AG04450 (cell line): ENCODE measurements around the gene NOC4L. TPM values are rescaled to one million over a fixed set of nuclear protein-coding genes. Genes with fewer than 3 reads are reported as not detected.

Experiments used
- CTCF ChIA-PET: fragments of 300-600, 350-600 bp; formaldehyde crosslinking; extraction: SDS; loops from one replicate; lab custom pipeline; 2022; ENCODE audit warnings: antibody characterized with exemption, inconsistent platforms; lab: Charles Lee
- POLR2A ChIA-PET: fragments of 350-600 bp; formaldehyde crosslinking; extraction: SDS; loops from one replicate; lab custom pipeline; 2021; ENCODE audit warnings: antibody characterized with exemption, inconsistent platforms; lab: Yijun Ruan, JAX
- DNase-seq: peaks from one replicate; pipeline ENCODE4 v3.0.0-alpha.2; 2011; ENCODE audit warnings: low read depth, low spot score
- H3K27ac ChIP-seq: one replicate; pipeline ENCODE4 v1.5.1; 2012; ENCODE audit warnings: low read depth, low read length, control low read depth
- H3K27me3 ChIP-seq: one replicate; pipeline ENCODE4 v1.6.0; 2012; ENCODE audit warnings: low read length; ENCODE audit not compliant: control insufficient read depth, insufficient read depth
- H3K4me3 ChIP-seq: 2 replicates; pipeline ENCODE4 v1.5.1; 2011; ENCODE audit warnings: mild to moderate bottlenecking, low read depth, low read length, control low read depth
- H3K9me3 ChIP-seq: 2 replicates; pipeline ENCODE4 v1.5.1; 2012; ENCODE audit warnings: low read length; ENCODE audit not compliant: control insufficient read depth, insufficient read depth
- polyA plus RNA-seq: library from polyadenylated mRNA; depleted of rRNA; stranded (reverse); fragments of >200 nt; gene quantifications from 2 replicates; pipeline ENCODE4 v1.2.3, GENCODE V29; 2011
- TF ChIP-seq, protein P1 (sequence below): IDR thresholded peaks from 2 replicates; pipeline ENCODE4 v1.5.1; 2011; ENCODE audit warnings: low read depth, low read length, control low read depth, inconsistent platforms

The NOC4L gene
- polyA plus RNA-seq, 1 experiment = 2.9 TPM

DNA sequence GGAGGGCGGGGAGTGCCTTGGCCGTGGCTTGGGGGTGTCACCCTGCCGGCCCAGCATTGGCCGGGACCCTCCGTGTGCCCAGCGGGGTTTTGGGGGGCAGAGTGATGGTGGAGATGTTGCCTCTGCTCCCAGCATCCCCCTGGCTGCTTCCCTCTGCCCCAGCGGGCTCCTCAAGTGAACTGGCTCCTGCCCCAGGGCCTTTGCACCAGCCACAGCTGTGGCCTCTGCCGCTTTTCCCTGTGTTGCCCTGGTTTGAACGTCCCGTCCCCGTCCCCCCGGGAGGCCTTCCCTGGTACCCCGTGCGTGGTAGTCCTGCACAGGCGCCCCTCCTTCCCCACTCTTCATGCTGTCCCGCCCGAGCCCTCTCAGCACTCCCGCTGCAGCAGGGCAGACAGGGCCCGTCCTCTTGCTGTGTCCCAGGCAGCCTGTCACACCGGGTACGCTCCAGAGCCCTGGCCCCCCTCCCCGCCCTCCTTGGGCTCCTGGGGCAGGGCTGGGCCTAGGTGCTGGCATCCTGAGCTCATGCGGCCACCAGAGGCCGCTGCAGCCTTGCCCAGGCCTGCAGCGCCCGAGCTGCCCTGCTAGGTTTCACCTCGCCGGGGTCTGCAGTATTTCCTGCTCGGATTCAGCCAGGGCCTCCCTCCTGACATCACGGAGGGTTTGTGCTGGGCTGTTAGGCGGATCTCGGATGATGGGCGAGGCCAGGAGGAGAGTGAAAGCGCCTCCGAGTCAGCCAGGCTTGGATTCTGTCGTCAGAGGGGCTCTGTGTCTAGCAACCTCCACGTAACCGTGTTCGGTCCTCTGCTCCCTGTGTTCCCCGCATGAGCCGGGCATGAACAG, 9.5 kb downstream of the NOC4L start:
- TF ChIP-seq, protein P1, sequence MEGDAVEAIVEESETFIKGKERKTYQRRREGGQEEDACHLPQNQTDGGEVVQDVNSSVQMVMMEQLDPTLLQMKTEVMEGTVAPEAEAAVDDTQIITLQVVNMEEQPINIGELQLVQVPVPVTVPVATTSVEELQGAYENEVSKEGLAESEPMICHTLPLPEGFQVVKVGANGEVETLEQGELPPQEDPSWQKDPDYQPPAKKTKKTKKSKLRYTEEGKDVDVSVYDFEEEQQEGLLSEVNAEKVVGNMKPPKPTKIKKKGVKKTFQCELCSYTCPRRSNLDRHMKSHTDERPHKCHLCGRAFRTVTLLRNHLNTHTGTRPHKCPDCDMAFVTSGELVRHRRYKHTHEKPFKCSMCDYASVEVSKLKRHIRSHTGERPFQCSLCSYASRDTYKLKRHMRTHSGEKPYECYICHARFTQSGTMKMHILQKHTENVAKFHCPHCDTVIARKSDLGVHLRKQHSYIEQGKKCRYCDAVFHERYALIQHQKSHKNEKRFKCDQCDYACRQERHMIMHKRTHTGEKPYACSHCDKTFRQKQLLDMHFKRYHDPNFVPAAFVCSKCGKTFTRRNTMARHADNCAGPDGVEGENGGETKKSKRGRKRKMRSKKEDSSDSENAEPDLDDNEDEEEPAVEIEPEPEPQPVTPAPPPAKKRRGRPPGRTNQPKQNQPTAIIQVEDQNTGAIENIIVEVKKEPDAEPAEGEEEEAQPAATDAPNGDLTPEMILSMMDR = peak; percentile 88
- ChIA-PET POLR2A (interaction anchor here (0.6 to 1.0 kb wide), 3 partner anchors 10 to 370 kb away, joined by 3 to 4 read pairs (median 3); partner anchors contain the start of gene DDX51), CTCF (interaction anchor here (0.5 to 1.4 kb wide), 16 partner anchors 9 to 492 kb away, joined by 3 to 8 read pairs (median 4); partner anchors contain the start of gene NOC4L)
- Histone ChIP-seq H3K4me3 (no peak overlapping the region), H3K27ac (no peak overlapping the region), H3K9me3 (peaks cover 20% of the 10 kb centered on the region; the same call in 1 of the 2 replicates), H3K27me3 (no peaks in the 10 kb centered on the region)
- no peak for DNase-seq

DNA sequence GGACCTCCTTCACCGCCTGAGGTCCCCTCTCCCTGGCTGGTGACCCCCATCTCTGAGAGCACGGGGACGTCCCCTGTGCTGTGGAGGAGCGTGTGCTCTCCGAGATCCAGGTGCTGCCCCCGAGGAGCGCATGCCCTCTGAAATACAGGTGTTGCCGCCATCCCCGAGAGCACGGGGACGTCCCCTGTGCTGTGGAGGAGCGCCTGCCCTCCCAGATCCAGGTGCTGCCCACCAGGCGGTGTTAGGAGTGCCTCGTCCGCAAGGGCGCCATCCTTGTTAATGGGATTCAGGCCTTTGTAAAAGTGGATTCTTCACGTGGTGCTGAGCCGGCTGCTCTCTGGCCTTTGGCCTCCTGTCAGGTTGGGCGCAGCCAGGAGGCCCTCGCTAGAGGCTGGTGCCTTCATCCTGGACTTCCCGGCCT, 10.1 kb downstream of the NOC4L start:
- ChIA-PET CTCF (interaction anchor here (0.6 to 1.4 kb wide), 12 partner anchors 8 to 491 kb away, joined by 3 to 8 read pairs (median 4); partner anchors contain the start of gene NOC4L), POLR2A (interaction anchor here (0.6 to 1.0 kb wide), 2 partner anchors 35 to 369 kb away, joined by 3 to 4 read pairs; no protein-coding TSS in a partner anchor)
- TF ChIP-seq, protein P1 = no peak
- Histone ChIP-seq H3K4me3 (no peak overlapping the region), H3K9me3 (peaks cover 22% of the 10 kb centered on the region; the same call in 1 of the 2 replicates), H3K27ac (no peak overlapping the region), H3K27me3 (no peaks in the 10 kb centered on the region)
- no peak for DNase-seq

DNA sequence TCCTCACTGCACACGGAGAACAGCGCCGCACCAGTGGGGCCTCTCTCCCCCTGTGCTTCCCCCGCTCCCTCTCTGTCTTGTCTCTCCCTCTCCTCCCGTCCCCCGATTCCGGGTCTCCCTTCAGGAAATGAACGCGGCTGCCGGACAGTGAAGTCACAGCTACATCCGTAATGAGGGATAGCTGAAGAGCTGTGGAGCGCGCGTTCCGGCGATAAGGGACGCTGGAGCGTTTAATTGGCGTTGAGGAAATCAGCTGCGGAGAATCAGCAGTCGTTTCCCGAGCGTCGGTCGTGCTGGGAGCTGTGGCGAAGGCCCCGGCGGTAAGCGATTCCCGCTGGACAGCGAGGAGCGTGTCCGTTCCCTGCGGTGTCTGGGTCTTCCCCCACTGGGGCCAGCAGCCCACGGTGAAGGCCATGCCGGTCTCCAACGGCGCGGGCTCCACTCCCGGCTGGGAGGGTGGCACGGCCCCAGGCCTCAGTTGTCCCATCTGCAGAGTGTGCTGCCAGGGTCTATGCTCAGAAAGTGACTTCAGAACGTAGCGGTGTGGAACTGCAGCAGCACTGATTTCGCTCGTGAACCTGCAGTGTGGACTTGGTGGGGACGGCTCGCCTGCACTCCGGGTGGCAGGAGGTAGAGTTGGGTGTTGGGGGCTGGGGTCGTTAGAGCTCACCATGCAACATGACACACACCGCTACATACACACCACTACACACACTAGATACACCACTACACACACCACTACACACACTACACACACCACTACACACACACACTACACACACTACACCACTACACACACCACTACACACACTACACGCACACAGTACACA, 10.9 kb downstream of the NOC4L start:
- H3K4me3 ChIP-seq = no peak overlapping the region
- H3K27me3 ChIP-seq = peaks cover 2% of the 10 kb centered on the region
- no peak for DNase-seq
- TF ChIP-seq, protein P1 = no peak
- peaks cover 22% of the 10 kb centered on the region; the same call in 1 of the 2 replicates for H3K9me3 ChIP-seq
- POLR2A ChIA-PET = no interaction called here
- H3K27ac ChIP-seq = no peak overlapping the region
- CTCF ChIA-PET = no interaction called here

DNA sequence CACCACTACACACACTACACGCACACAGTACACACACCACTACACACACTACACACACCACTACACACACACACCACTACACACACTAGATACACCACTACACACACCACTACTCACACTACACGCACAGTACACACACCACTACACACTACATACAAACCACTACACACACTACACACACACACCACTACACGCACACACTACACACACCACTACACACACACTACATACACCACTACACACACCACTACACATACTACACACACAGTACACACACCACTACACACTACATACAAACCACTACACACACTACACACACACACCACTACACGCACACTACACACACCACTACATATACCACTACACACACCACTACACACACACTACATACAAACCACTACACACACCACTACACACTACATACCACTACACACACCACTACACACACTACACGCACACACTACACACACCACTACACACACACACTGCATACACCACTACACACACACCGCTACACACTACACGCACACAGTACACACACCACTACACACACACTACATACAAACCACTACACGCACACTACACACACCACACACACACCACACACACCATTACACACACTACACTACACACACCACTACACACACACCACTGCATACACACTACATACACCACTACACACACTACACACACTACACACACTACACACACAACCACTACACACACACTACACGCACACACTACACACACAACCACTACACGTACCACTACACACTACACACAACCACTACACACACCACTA, 11.7 kb downstream of the NOC4L start:
- Histone ChIP-seq H3K27me3 (peaks cover 6% of the 10 kb centered on the region), H3K27ac (no peak overlapping the region), H3K4me3 (no peak overlapping the region), H3K9me3 (peaks cover 24% of the 10 kb centered on the region; the same call in 1 of the 2 replicates)
- TF ChIP-seq, protein P1 = no peak
- ChIA-PET CTCF (no interaction called here), POLR2A (no interaction called here)
- DNase-seq = no peak
